Smooth muscle cell (in vitro differentiated cells): Measurements from ENCODE around the gene PTGR3. TPM values are rescaled to one million over a fixed set of nuclear protein-coding genes. Genes with fewer than 3 reads are reported as not detected.

Experiments used
- DNase-seq: peaks from one replicate; lab custom pipeline; 2025; ENCODE audit not compliant: unreplicated experiment; lab: John Stamatoyannopoulos, UW
- H2AFZ ChIP-seq: fragments of 200-600 bp; sonication (generic); 2 replicates; pipeline ENCODE4 v1.6.0; 2016; ENCODE audit warnings: antibody characterized with exemption, low read depth, mild to moderate bottlenecking
- H3F3A ChIP-seq: fragments of 200-600 bp; sonication (generic); 2 replicates; pipeline ENCODE4 v1.6.0; 2017; ENCODE audit warnings: antibody characterized with exemption, low read depth
- H3K27ac ChIP-seq: fragments of 200-600 bp; sonication (generic); 2 replicates; pipeline ENCODE4 v1.5.1; 2016; ENCODE audit warnings: low read depth, mild to moderate bottlenecking
- H3K27me3 ChIP-seq: fragments of 200-600 bp; sonication (generic); 2 replicates; pipeline ENCODE4 v1.6.1; 2016; ENCODE audit warnings: low read depth, mild to moderate bottlenecking
- H3K36me3 ChIP-seq: fragments of 200-600 bp; sonication (generic); 2 replicates; pipeline ENCODE4 v1.5.1; 2016; ENCODE audit warnings: low read depth
- H3K4me1 ChIP-seq: fragments of 200-600 bp; sonication (generic); 2 replicates; pipeline ENCODE4 v1.5.1; 2016; ENCODE audit warnings: low read depth
- H3K4me2 ChIP-seq: fragments of 200-600 bp; sonication (generic); 2 replicates; pipeline ENCODE4 v1.6.0; 2016; ENCODE audit warnings: mild to moderate bottlenecking
- H3K4me3 ChIP-seq: fragments of 200-600 bp; sonication (generic); 2 replicates; pipeline ENCODE4 v1.5.1; 2016; ENCODE audit warnings: mild to moderate bottlenecking
- H3K79me2 ChIP-seq: fragments of 200-600 bp; sonication (generic); 2 replicates; pipeline ENCODE4 v1.6.0; 2016; ENCODE audit warnings: low read depth, mild to moderate bottlenecking
- H3K9ac ChIP-seq: fragments of 200-600 bp; sonication (generic); 2 replicates; pipeline ENCODE4 v1.6.0; 2016; ENCODE audit warnings: low read depth
- H3K9me3 ChIP-seq: fragments of 200-600 bp; sonication (generic); replicated peaks from 2 replicates; pipeline ENCODE4 v1.5.1; 2016; ENCODE audit warnings: low read depth
- H4K20me1 ChIP-seq: fragments of 200-600 bp; sonication (generic); 2 replicates; pipeline ENCODE4 v1.6.0; 2016; ENCODE audit warnings: low read depth
- WGBS: methylation state at CpG from one replicate; pipeline ENCODE4 v1.1.7; 2016; ENCODE audit warnings: low lambda C conversion rate; 5-methylcytosine and 5-hydroxymethylcytosine counted together
- polyA plus RNA-seq: library from polyadenylated mRNA; unstranded; fragments of >200 nt; fragmentation: Nextera tagmentation; extraction: Ambion mirVana; gene quantifications from 2 replicates; pipeline ENCODE4 v1.2.1, GENCODE V29; 2016
- total RNA-seq: library from RNA; depleted of rRNA; stranded (reverse); fragments of >200 nt; gene quantifications from 2 replicates; pipeline ENCODE4 v1.2.3, GENCODE V29; 2014
- TF ChIP-seq, protein P1 (sequence below): fragments of 200-600 bp; sonication (generic); IDR thresholded peaks from 2 replicates; pipeline ENCODE4 v1.5.1; 2017; ENCODE audit warnings: borderline replicate concordance, mild to moderate bottlenecking, antibody characterized with exemption; ENCODE audit not compliant: insufficient read depth, poor library complexity, severe bottlenecking

PTGR3 gene
- total and polyA plus RNA-seq, 2 experiments from 2014 or later, result 29.6 to 35.0 TPM

- no peaks in the 10 kb centered on the region for H3K9me3 ChIP-seq
- H3K36me3 ChIP-seq, result no peaks in the 10 kb centered on the region
- H2AFZ ChIP-seq, result no peak overlapping the region
- H3K4me2 ChIP-seq, result no peak overlapping the region
- peaks cover 86% of the 10 kb centered on the region for H4K20me1 ChIP-seq
- no peak overlapping the region for H3K4me3 ChIP-seq
- H3K79me2 ChIP-seq, result peaks cover 74% of the 10 kb centered on the region
- no peak for DNase-seq
- H3K27ac ChIP-seq, result no peak overlapping the region
- H3K9ac ChIP-seq, result no peak overlapping the region
- no peaks in the 10 kb centered on the region for H3F3A ChIP-seq
- H3K4me1 ChIP-seq, result peaks cover 4% of the 10 kb centered on the region
- TF ChIP-seq, protein P1, sequence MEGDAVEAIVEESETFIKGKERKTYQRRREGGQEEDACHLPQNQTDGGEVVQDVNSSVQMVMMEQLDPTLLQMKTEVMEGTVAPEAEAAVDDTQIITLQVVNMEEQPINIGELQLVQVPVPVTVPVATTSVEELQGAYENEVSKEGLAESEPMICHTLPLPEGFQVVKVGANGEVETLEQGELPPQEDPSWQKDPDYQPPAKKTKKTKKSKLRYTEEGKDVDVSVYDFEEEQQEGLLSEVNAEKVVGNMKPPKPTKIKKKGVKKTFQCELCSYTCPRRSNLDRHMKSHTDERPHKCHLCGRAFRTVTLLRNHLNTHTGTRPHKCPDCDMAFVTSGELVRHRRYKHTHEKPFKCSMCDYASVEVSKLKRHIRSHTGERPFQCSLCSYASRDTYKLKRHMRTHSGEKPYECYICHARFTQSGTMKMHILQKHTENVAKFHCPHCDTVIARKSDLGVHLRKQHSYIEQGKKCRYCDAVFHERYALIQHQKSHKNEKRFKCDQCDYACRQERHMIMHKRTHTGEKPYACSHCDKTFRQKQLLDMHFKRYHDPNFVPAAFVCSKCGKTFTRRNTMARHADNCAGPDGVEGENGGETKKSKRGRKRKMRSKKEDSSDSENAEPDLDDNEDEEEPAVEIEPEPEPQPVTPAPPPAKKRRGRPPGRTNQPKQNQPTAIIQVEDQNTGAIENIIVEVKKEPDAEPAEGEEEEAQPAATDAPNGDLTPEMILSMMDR, result no peak
- no peaks in the 10 kb centered on the region for H3K27me3 ChIP-seq
- 83% methylated on average over 7 of the region's 7 CpGs for WGBS
These were observed 8.2 kb downstream of the PTGR3 start for GRCh38 chr18:75200605-75201280.

DNA sequence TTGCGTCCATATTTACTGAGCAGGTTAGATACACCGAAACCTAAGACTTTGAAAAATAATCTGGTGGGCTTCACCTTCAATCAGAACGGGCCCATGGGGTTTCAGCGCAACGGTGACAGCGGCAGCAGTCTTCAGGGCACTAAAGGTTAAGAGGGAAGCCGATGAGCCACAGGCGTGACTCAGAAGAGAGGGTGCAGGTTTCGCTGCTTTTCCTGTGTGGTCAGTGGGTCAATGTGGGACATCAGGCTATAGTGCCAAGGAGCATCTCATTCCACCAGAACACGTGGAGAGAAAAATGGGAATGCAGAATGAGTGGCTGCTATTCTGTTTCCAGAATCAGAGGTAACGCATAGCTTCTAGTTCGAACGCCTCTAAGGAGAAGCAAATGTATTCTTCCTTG lies 8.9 kb downstream of the PTGR3 start:
- 96% methylated on average over 13 of the region's 13 CpGs for WGBS
- peaks cover 79% of the 10 kb centered on the region for H4K20me1 ChIP-seq
- no peaks in the 10 kb centered on the region for H3F3A ChIP-seq
- no peak overlapping the region for H3K9ac ChIP-seq
- H3K27me3 ChIP-seq, result no peaks in the 10 kb centered on the region
- H3K4me2 ChIP-seq, result no peak overlapping the region
- no peak overlapping the region for H2AFZ ChIP-seq
- H3K36me3 ChIP-seq, result no peaks in the 10 kb centered on the region
- H3K4me1 ChIP-seq, result no peaks in the 10 kb centered on the region
- H3K27ac ChIP-seq, result no peak overlapping the region
- no peak for DNase-seq
- TF ChIP-seq, protein P1, result no peak
- no peaks in the 10 kb centered on the region for H3K9me3 ChIP-seq
- peaks cover 68% of the 10 kb centered on the region for H3K79me2 ChIP-seq
- no peak overlapping the region for H3K4me3 ChIP-seq

GRCh38 chr18:75199327-75199726 lies 9.6 kb downstream of the PTGR3 start:
- Histone ChIP-seq H3K27me3 (no peaks in the 10 kb centered on the region), H3K4me3 (no peak overlapping the region), H2AFZ (no peak overlapping the region), H4K20me1 (peaks cover 72% of the 10 kb centered on the region), H3K36me3 (no peaks in the 10 kb centered on the region), H3K79me2 (peaks cover 60% of the 10 kb centered on the region), H3F3A (no peaks in the 10 kb centered on the region), H3K4me2 (no peak overlapping the region), H3K9me3 (no peaks in the 10 kb centered on the region), H3K27ac (no peak overlapping the region), H3K4me1 (no peaks in the 10 kb centered on the region), H3K9ac (no peak overlapping the region)
- TF ChIP-seq, protein P1, result no peak
- WGBS, result 89% methylated on average over 4 of the region's 4 CpGs
- DNase-seq, result no peak

DNA sequence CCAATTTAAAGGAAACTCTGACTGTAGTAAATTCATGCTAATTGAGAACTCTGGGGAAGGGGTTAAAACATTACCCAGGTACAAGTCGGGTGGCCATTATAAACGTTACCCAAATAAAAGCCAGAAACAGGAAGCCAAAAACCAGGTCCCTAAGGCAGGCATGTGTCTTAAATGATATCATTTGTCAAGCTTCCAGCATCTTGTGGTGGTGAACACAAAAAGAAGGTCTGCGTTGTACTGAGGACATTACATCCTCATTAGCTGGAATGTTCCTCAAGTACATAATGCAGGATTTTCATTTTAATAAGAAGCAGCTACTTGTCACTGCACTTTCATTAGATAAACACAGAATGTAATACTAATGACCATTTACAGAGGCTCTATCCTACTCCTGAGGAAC lies 10.9 kb downstream of the PTGR3 start:
- WGBS, result 52% methylated on average over 3 of the region's 3 CpGs
- Histone ChIP-seq H3K9me3 (no peaks in the 10 kb centered on the region), H4K20me1 (peaks cover 59% of the 10 kb centered on the region), H3K36me3 (no peaks in the 10 kb centered on the region), H3K27ac (no peak overlapping the region), H3K79me2 (peaks cover 47% of the 10 kb centered on the region), H2AFZ (no peak overlapping the region), H3K4me3 (no peak overlapping the region), H3K4me2 (no peak overlapping the region), H3F3A (no peaks in the 10 kb centered on the region), H3K27me3 (no peaks in the 10 kb centered on the region), H3K9ac (no peak overlapping the region), H3K4me1 (no peaks in the 10 kb centered on the region)
- TF ChIP-seq, protein P1, result no peak
- no peak for DNase-seq
